GM19463 (cell line): Measurements from ENCODE around the gene NPDC1.
"Not testable (repeated sequence)": the region's sequence is repeated elsewhere in the genome, so short reads cannot be mapped to it uniquely, and the experiment has no call there.

ENCODE experiments used
- ATAC-seq: cut with Tn5 transposase; IDR thresholded peaks from one replicate; pipeline ENCODE4 v1.9.1; 2021; ENCODE audit warnings: mild to moderate bottlenecking, moderate library complexity; ENCODE audit not compliant: unreplicated experiment

Gene NPDC1

GRCh38 chr9:137042751-137043727 lies 2.9 kb downstream of the NPDC1 start:
- no peak for ATAC-seq

- no peak for ATAC-seq
These were observed 4.9 kb downstream of the NPDC1 start for GRCh38 chr9:137041124-137041523.

GRCh38 chr9:137040568-137040967 lies 5.4 kb downstream of the NPDC1 start:
- ATAC-seq: no peak

- no peak for ATAC-seq
These were observed 6.2 kb downstream of the NPDC1 start for GRCh38 chr9:137039611-137040366.

GRCh38 chr9:137038916-137039315 lies 7.1 kb downstream of the NPDC1 start:
- no peak for ATAC-seq

- ATAC-seq: no peak
These were observed 8.5 kb downstream of the NPDC1 start for GRCh38 chr9:137037483-137037882.

GRCh38 chr9:137037035-137037434 lies 8.9 kb downstream of the NPDC1 start:
- no peak for ATAC-seq

- no peak for ATAC-seq
These were observed 10.0 kb downstream of the NPDC1 start for GRCh38 chr9:137035937-137036336.

GRCh38 chr9:137035507-137035834 lies 10.5 kb downstream of the NPDC1 start:
- ATAC-seq: no peak

GRCh38 chr9:137034709-137035506 lies 11.1 kb downstream of the NPDC1 start:
- ATAC-seq: peak; percentile 55

GRCh38 chr9:137034039-137034708 lies 11.8 kb downstream of the NPDC1 start:
- ATAC-seq: peak; percentile 8

- not testable (repeated sequence) for ATAC-seq
These were observed 12.5 kb downstream of the NPDC1 start for GRCh38 chr9:137033481-137033880.

GRCh38 chr9:137032858-137033257 lies 13.1 kb downstream of the NPDC1 start:
- ATAC-seq: no peak

GRCh38 chr9:137031904-137032640 lies 13.9 kb downstream of the NPDC1 start, which contains the start of gene FUT7:
Gene FUT7, minus strand, starts transcription at chr9:137032088. Its CDS starts 97 bp downstream, at chr9:137031991.
- ATAC-seq: no peak

GRCh38 chr9:137030538-137031527 lies 15.1 kb downstream of the NPDC1 start:
- no peak for ATAC-seq

GRCh38 chr9:137030006-137030405 lies 16.0 kb downstream of the NPDC1 start:
- no peak for ATAC-seq

- no peak for ATAC-seq
These were observed 16.7 kb downstream of the NPDC1 start for GRCh38 chr9:137029058-137029936.
